Heart left ventricle (tissue), 16 donors: ENCODE results near the gene FTO. TPM values are rescaled to one million over a fixed set of nuclear protein-coding genes. Genes with fewer than 3 reads are reported as not detected.
A peak's percentile ranks its signal among the peaks of the same experiment; 100 is the strongest.

Source experiments
- ATAC-seq, 4 donors: fragments of 200-7000 bp; cut with Tn5 transposase; one replicate each; pipeline ENCODE4 v1.9.1; 2020 to 2022; ENCODE audit warnings: moderate library complexity in 4 of 4, mild to moderate bottlenecking in 3 of 4, moderate number of reproducible peaks in 1 of 4
- DNase-seq, 5 donors: peaks; one replicate each; pipeline ENCODE4 v3.0.0-alpha.2; 2020
- H3K27ac ChIP-seq, 12 donors: fragments of 200-600 bp; sonication (generic) in 4 of 12; one replicate each; pipeline versions ENCODE4 v1.5.0 to v1.8.0; 2016 to 2022; ENCODE audit warnings: mild to moderate bottlenecking in 2 of 12
- H3K27me3 ChIP-seq, 9 donors: fragments of 200-600 bp; sonication (generic) in 2 of 9; one replicate each; pipeline versions ENCODE4 v1.5.1 to v1.8.0; 2016 to 2022; ENCODE audit warnings: mild to moderate bottlenecking in 3 of 9
- H3K36me3 ChIP-seq, 9 donors: fragments of 200-600 bp; sonication (generic) in 2 of 9; one replicate each; pipeline versions ENCODE4 v1.5.0 to v1.8.0; 2018 to 2022; ENCODE audit warnings: mild to moderate bottlenecking in 2 of 9
- H3K4me1 ChIP-seq, 12 donors: fragments of 200-600 bp; sonication (generic) in 4 of 12; one replicate each; pipeline versions ENCODE4 v1.5.0 to v1.8.0; 2016 to 2022; ENCODE audit warnings: mild to moderate bottlenecking in 3 of 12
- H3K4me3 ChIP-seq, 12 donors: fragments of 200-600 bp; sonication (generic) in 4 of 12; one replicate each; pipeline versions ENCODE4 v1.5.0 to v1.8.0; 2017 to 2022; ENCODE audit warnings: mild to moderate bottlenecking in 9 of 12, moderate library complexity in 4 of 12
- H3K9me3 ChIP-seq, 12 donors: fragments of 200-600 bp; sonication (generic) in 4 of 12; one replicate each; pipeline versions ENCODE4 v1.5.0 to v1.8.0; 2016 to 2022; ENCODE audit warnings: mild to moderate bottlenecking in 1 of 12
- POLR2A ChIP-seq, 2 donors: fragments of 450-650 bp; IDR thresholded peaks; one replicate each; pipeline ENCODE4 v1.6.1; 2017; ENCODE audit warnings: antibody characterized with exemption in 2 of 2, mild to moderate bottlenecking in 2 of 2, moderate library complexity in 2 of 2
- WGBS, 4 donors: extraction: QIAGEN DNeasy Blood & Tissue Kit in 2 of 4; methylation state at CpG; one replicate each; pipeline versions ENCODE4 v1.1.5 to v1.1.7; 2013 to 2018; 5-methylcytosine and 5-hydroxymethylcytosine counted together
- intact Hi-C, 10 donors: fragments of 100-400 bp; cut with DNase I; formaldehyde crosslinking; loops; one replicate each; pipeline versions ENCODE4 v1.11.1 to v1.14.2; 2022
- polyA plus RNA-seq, 2 donors: library from polyadenylated mRNA; stranded (reverse); fragments of 200-250 nt; gene quantifications; one replicate each; pipeline ENCODE4 v1.2.3, GENCODE V29; 2013
- total RNA-seq, 9 donors: library from RNA; depleted of rRNA in 2 of 9; stranded (reverse); fragments of >200 nt in 2 of 9; fragmentation: NEBNext Ultra II Directional in 3 of 9; extraction: Animal tissue kit (Norgen Biotek cat#: 25700) in 3 of 9; gene quantifications; one replicate each; pipeline versions ENCODE4 v1.1.0 to v1.2.4, GENCODE V29; 2016 to 2023
- TF ChIP-seq, protein P1 (sequence below), 12 donors: fragments of 200-600 bp; sonication (generic) in 4 of 12; IDR thresholded peaks; one replicate each; pipeline versions ENCODE4 v1.5.0 to v1.8.0; 2018 to 2022; ENCODE audit warnings: antibody characterized with exemption in 12 of 12, mild to moderate bottlenecking in 5 of 12
- donor health status: ischemic (EF 13 %, LVEDD 7.1; RV severe dilation, severe dysfunction).
- donor health status: healthy with polysubstance abuse.
- donor health status: DM: no; HTN: yes; CAD: no.
- donor health status: DM: no; HTN: no; CAD: no.
- donor health status: ischemic (EF 25% LVEDD 6.9; RV normal size, moderate dysfunction).
- donor health status: ischemic (EF 25% LVEDD 5.7; RV mildly dilated, moderate dysfunction).
- donor health status: healthy.
- donor health status: DM: yes; HTN: yes; CAD: no.
- donor health status: ischemic (EF 35%, LVEDD 5.7; RV mildly dilated, moderate dysfunction).
- donor health status: nonischemic (EF 11% LVEDD 7.7; RV severe dilation, severe dysfunction).
- donor health status: DM: yes; HTN: yes; CAD: no.
- donor health status: PGD.
- donor health status: ischemic (EF 29% LVEDD 5.4; RV normal size, mild dysfunction).
- donor health status: nonischemic (EF 23%, LVEDD 6.1; RV moderate dilation, normal function).

The FTO gene
- total and polyA plus RNA-seq, 11 donors = 11.8 to 105 (median 86.8) TPM

DNA sequence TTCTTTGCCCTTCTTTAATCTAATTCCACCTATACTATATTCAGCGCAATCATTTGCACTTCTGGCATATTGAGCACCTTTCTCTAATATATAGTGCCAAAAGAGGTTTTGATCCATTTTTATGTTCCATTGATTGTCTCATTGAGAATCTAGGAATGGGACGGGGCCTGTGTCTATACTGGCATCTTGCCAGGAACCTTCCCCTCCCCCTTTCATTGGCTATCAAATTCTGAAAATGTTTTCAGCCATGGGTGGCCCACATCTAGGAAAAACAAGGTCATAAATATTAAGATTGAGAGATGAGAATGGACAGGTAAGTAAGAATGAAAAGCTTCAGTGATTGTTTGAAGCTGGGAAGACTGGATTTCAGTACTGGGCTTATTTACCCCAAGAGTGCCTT lies 159.9 kb downstream of the FTO start:
- TF ChIP-seq, protein P1, sequence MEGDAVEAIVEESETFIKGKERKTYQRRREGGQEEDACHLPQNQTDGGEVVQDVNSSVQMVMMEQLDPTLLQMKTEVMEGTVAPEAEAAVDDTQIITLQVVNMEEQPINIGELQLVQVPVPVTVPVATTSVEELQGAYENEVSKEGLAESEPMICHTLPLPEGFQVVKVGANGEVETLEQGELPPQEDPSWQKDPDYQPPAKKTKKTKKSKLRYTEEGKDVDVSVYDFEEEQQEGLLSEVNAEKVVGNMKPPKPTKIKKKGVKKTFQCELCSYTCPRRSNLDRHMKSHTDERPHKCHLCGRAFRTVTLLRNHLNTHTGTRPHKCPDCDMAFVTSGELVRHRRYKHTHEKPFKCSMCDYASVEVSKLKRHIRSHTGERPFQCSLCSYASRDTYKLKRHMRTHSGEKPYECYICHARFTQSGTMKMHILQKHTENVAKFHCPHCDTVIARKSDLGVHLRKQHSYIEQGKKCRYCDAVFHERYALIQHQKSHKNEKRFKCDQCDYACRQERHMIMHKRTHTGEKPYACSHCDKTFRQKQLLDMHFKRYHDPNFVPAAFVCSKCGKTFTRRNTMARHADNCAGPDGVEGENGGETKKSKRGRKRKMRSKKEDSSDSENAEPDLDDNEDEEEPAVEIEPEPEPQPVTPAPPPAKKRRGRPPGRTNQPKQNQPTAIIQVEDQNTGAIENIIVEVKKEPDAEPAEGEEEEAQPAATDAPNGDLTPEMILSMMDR (IDR thresholded peaks at IDR 0.05) = no peak
- no peak for TF ChIP-seq POLR2A (IDR thresholded peaks at IDR 0.05)
- intact Hi-C loops = no loop called here
- DNase-seq (no peak), ATAC-seq (no peak)
- H3K27ac ChIP-seq = no peak overlapping the region
- no peaks in the 10 kb centered on the region for H3K27me3 ChIP-seq
- no peak overlapping the region for H3K4me3 ChIP-seq
- 92 to 96% (median 95%) methylated on average over 2 of the region's 2 CpGs for WGBS, 4 donors
- peaks cover 0 to 23% (median 8%) of the 10 kb centered on the region in 12 donors for H3K4me1 ChIP-seq
- peaks cover 0 to 19% (median 0%) of the 10 kb centered on the region in 12 donors for H3K9me3 ChIP-seq
- H3K36me3 ChIP-seq = peaks cover 0 to 12% (median 2%) of the 10 kb centered on the region in 9 donors

DNA sequence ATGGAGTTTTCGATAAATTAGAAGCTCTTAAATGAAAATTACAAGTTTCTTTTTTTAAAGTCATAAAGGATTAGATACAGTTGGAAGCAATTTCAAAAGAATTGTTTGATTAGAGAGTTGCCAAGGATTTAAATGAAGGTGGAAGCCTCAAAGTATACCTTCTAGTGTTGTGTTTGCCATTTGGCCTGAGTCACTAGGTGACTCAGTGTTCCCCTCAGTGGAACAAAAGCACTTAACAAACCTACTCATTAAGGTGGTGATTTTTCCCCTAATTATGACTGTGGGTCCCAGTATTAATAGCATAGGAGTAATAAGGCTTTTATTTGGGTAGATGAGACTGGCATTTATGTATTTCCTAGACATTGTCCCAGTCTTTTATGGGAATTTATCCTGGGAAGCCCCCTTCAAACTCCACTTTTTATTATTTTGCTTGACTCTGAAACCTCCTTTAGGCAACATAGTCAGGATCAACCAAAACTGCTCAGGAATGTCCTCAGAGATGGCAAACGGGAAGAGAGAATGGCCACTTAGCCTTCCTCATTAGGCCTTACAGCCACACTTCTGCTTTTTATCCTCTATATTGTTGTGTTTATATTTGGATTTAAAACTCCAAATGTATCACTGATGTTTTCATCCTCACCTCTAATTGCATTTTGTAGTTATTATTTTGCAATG lies 161.0 kb downstream of the FTO start:
- Histone ChIP-seq H3K27me3 (no peaks in the 10 kb centered on the region), H3K9me3 (peaks cover 0 to 19% (median 0%) of the 10 kb centered on the region in 12 donors), H3K4me1 (peaks cover 0 to 23% (median 8%) of the 10 kb centered on the region in 12 donors), H3K27ac (peak overlapping the region in 9 of 12 donors; percentile 5 to 81 (median 35)), H3K4me3 (no peak overlapping the region), H3K36me3 (peaks cover 0 to 12% (median 2%) of the 10 kb centered on the region in 9 donors)
- 84 to 85% (median 85%) methylated on average over 2 of the region's 2 CpGs for WGBS, 4 donors
- DNase-seq = no peak
- TF ChIP-seq, protein P1 (IDR thresholded peaks at IDR 0.05) = no peak
- no peak for TF ChIP-seq POLR2A (IDR thresholded peaks at IDR 0.05)
- intact Hi-C loops = no loop called here
- peak; percentile 22 to 64 (median 42) for ATAC-seq

DNA sequence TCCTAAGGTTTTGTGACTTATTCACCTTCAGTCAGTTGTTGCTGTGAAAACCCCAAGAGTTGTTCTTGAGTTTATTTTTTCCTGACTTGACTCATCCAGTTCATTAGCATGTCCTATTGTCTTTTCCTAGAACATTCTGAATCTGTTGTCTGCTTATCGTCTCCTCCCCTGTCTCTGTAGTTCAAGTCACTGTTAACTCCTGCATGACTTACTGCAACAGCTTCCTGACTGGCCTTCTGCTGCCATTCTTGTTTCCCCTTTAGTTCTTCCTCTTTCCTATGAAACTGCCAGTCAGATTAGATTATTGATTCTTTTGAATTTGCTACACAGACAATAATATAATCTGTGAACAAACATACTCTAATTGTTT lies 161.5 kb downstream of the FTO start:
- H3K27ac ChIP-seq = peak overlapping the region in 9 of 12 donors; percentile 5 to 81 (median 35)
- H3K27me3 ChIP-seq = no peaks in the 10 kb centered on the region
- TF ChIP-seq POLR2A (IDR thresholded peaks at IDR 0.05) = no peak
- TF ChIP-seq, protein P1 (IDR thresholded peaks at IDR 0.05) = no peak
- ATAC-seq (peak; percentile 69 to 91 (median 78)), DNase-seq (no peak)
- WGBS, 4 donors = 3 to 15% (median 6%) methylated on average over 1 of the region's 1 CpG
- peaks cover 0 to 23% (median 8%) of the 10 kb centered on the region in 12 donors for H3K4me1 ChIP-seq
- H3K4me3 ChIP-seq = no peak overlapping the region
- peaks cover 0 to 15% (median 2%) of the 10 kb centered on the region in 9 donors for H3K36me3 ChIP-seq
- H3K9me3 ChIP-seq = peaks cover 0 to 21% (median under 1%) of the 10 kb centered on the region in 12 donors
- intact Hi-C loops = no loop called here

DNA sequence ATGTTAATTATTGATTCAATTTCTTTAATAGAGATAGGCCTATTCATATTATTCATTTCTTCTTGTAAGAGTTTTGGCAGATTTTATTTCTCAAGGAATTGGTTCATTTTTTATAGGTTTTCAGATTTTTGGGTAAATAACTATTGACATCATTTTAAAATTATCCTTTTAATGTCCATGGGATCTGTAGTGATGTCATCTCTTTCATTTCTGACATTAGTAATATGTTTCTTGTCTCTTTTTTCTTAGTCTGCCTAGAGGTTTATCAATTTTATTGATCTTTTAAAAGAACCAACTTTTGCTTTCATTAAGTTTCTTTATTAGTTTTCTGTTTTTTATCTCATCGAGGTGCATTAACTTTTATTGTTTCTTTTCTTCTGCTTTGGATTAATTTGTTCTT lies 162.6 kb downstream of the FTO start:
- WGBS, 4 donors = 93 to 99% (median 96%) methylated on average over 1 of the region's 1 CpG
- ATAC-seq (no peak), DNase-seq (no peak)
- TF ChIP-seq, protein P1 (IDR thresholded peaks at IDR 0.05) = no peak
- TF ChIP-seq POLR2A (IDR thresholded peaks at IDR 0.05) = no peak
- Histone ChIP-seq H3K4me3 (no peak overlapping the region), H3K27me3 (no peaks in the 10 kb centered on the region), H3K36me3 (peaks cover 0 to 15% (median 2%) of the 10 kb centered on the region in 9 donors), H3K27ac (peak overlapping the region in 1 of 12 donors; percentile 81), H3K4me1 (peaks cover 0 to 23% (median 8%) of the 10 kb centered on the region in 12 donors), H3K9me3 (peaks cover 0 to 31% (median 4%) of the 10 kb centered on the region in 12 donors)
- intact Hi-C loops = no loop called here
